K562 (cell line): ENCODE results near the gene APOL3. TPM values are rescaled to one million over a fixed set of nuclear protein-coding genes. Genes with fewer than 3 reads are reported as not detected.
"Not testable (repeated sequence)": the region's sequence is repeated elsewhere in the genome, so short reads cannot be mapped to it uniquely, and the experiment has no call there.

Experiments used
- ATAC-seq: fragments of 200-7000 bp; cut with Tn5 transposase; 3 replicates; pipeline ENCODE4 v1.9.1; 2020; ENCODE audit warnings: moderate library complexity
- BruUV-seq: library from RNA; stranded (reverse); fragments of 400-500 nt; replicated peaks from 2 replicates; lab custom pipeline; 2021; lab: Mats Ljungman, UMichigan
- CTCF ChIA-PET: fragments of 300-600 bp; formaldehyde crosslinking; extraction: SDS; loops from one replicate; lab custom pipeline; 2021; ENCODE audit warnings: low intra/inter-chr PET ratio; lab: Yijun Ruan, JAX
- POLR2A ChIA-PET: fragments of 300-600, 350-650 bp; sonication (Branson Sonifier 250); formaldehyde crosslinking; extraction: SDS; loops from one replicate; lab custom pipeline; 2021; ENCODE audit warnings: antibody characterized with exemption, inconsistent platforms; lab: Yijun Ruan, JAX
- DNase-seq, 4 experiments: peaks; one replicate each; pipeline versions ENCODE4 v3.0.0 to v3.0.0-alpha.2; 2011 to 2018; ENCODE audit warnings: low spot score in 3 of 4, mixed read lengths in 3 of 4; ENCODE audit errors: extremely low read depth in 1 of 4
- FAIRE-seq: peaks from 2 replicates; lab custom pipeline; 2011; peaks lifted over from hg19 to GRCh38; lab: Jason Lieb, UNC
- H2AFZ ChIP-seq: 2 replicates; pipeline ENCODE4 v1.6.0; 2011; ENCODE audit warnings: low read depth, low read length, control low read depth, inconsistent platforms
- H3K27ac ChIP-seq: fragments of 200-600 bp; 3 replicates; pipeline ENCODE4 v1.8.0; 2011; ENCODE audit warnings: low read depth, mild to moderate bottlenecking, control low read depth, inconsistent platforms, low read length, moderate library complexity, mixed read lengths; ENCODE audit errors: extremely low read depth
- H3K27me3 ChIP-seq, 2 experiments: fragments of 300-600 bp in 1 of 2; 2 replicates in 1 of 2; 3 replicates in 1 of 2; pipeline versions ENCODE4 v1.6.0 to v1.8.0; 2011; ENCODE audit warnings: inconsistent platforms in 2 of 2, low read length in 2 of 2, mild to moderate bottlenecking in 1 of 2, mixed read lengths in 1 of 2, moderate library complexity in 1 of 2; ENCODE audit not compliant: control insufficient read depth in 2 of 2, insufficient read depth in 2 of 2
- H3K36me3 ChIP-seq: fragments of 300-600 bp; 3 replicates; pipeline ENCODE4 v1.8.0; 2011; ENCODE audit warnings: mild to moderate bottlenecking, low read length, inconsistent platforms; ENCODE audit not compliant: control insufficient read depth, insufficient read depth
- H3K4me1 ChIP-seq, 2 experiments: fragments of 200-600 bp in 1 of 2; replicated peaks in 1 of 2; 2 replicates in 1 of 2; 3 replicates in 1 of 2; pipeline versions ENCODE4 v1.5.1 to v1.8.0; 2011; ENCODE audit warnings: inconsistent platforms in 2 of 2, low read length in 2 of 2, mild to moderate bottlenecking in 1 of 2, mixed read lengths in 1 of 2, moderate library complexity in 1 of 2; ENCODE audit not compliant: control insufficient read depth in 2 of 2, insufficient read depth in 2 of 2
- H3K4me2 ChIP-seq: 2 replicates; pipeline ENCODE4 v1.6.1; 2011; ENCODE audit warnings: low read length, control low read depth, inconsistent platforms, mixed read lengths; ENCODE audit not compliant: insufficient read depth
- H3K4me3 ChIP-seq: fragments of 200-600 bp; sonication (generic), shearing (Covaris generic); 2 replicates; pipeline ENCODE4 v1.5.1; 2016; ENCODE audit warnings: control low read depth, inconsistent platforms
- H3K79me2 ChIP-seq: fragments of 200-600 bp; 3 replicates; pipeline ENCODE4 v1.8.0; 2011; ENCODE audit warnings: low read length, inconsistent platforms; ENCODE audit not compliant: control insufficient read depth, insufficient read depth
- H3K9ac ChIP-seq, 2 experiments: 2 replicates each; pipeline versions ENCODE4 v1.6.0 to v1.6.1; 2011; ENCODE audit warnings: low read depth in 2 of 2, low read length in 2 of 2, control low read depth in 1 of 2, inconsistent platforms in 1 of 2, mild to moderate bottlenecking in 1 of 2, mixed read lengths in 1 of 2; ENCODE audit not compliant: insufficient read depth in 1 of 2
- H3K9me1 ChIP-seq: one replicate; pipeline ENCODE4 v1.6.0; 2011; ENCODE audit warnings: inconsistent platforms, mild to moderate bottlenecking, low read length, moderate library complexity; ENCODE audit not compliant: control insufficient read depth, insufficient read depth
- H3K9me3 ChIP-seq: replicated peaks from 2 replicates; pipeline ENCODE4 v1.5.1; 2011; ENCODE audit warnings: low read depth, low read length, inconsistent platforms; ENCODE audit not compliant: control insufficient read depth, insufficient read depth
- H4K20me1 ChIP-seq: replicated peaks from 2 replicates; pipeline ENCODE4 v1.6.1; 2011; ENCODE audit warnings: low read length, inconsistent platforms, mixed read lengths; ENCODE audit not compliant: control insufficient read depth, insufficient read depth
- NRF1 ChIP-seq, 2 experiments: fragments of 450-650 bp; IDR thresholded peaks in 1 of 2; conservative IDR thresholded peaks in 1 of 2; 2 replicates each; pipeline ENCODE4 v1.6.1; 2014; ENCODE audit warnings: mild to moderate bottlenecking in 2 of 2
- WGBS: fragments of 100-300 bp; shearing (Covaris generic); methylation state at CpG from one replicate; pipeline ENCODE4 v1.1.6; 2016; ENCODE audit warnings: low coverage, mixed read lengths; ENCODE audit not compliant: insufficient coverage; ENCODE audit errors: missing lambda C conversion rate; 5-methylcytosine and 5-hydroxymethylcytosine counted together
- in situ Hi-C: fragments of 300-500 bp; cut with MboI; formaldehyde crosslinking; loops from 4 replicates; pipeline ENCODE4 v1.15.0; 2018; ENCODE audit warnings: inconsistent platforms, mixed read lengths
- intact Hi-C: fragments of 100-400 bp; cut with micrococcal nuclease; formaldehyde crosslinking; loops from 2 replicates; pipeline ENCODE4 v1.14.2; 2022
- polyA plus RNA-seq, 8 experiments: library from polyadenylated mRNA; depleted of rRNA in 4 of 8; stranded (reverse) in 5 of 8; unstranded in 3 of 8; fragments of >200 nt; fragmentation: Nextera tagmentation in 2 of 8; fragmentation: Illumina TruSeq in 1 of 8; extraction: Ambion mirVana in 2 of 8; extraction: Trizol in 1 of 8; gene quantifications; 2 replicates each; pipeline versions ENCODE4 v1.2.1 to v1.2.3, GENCODE V29; 2011 to 2014; ENCODE audit warnings: inconsistent platforms in 1 of 8, missing spikeins in 1 of 8
- total RNA-seq, 7 experiments: library from RNA; depleted of rRNA in 6 of 7; stranded (reverse); fragments of >200 nt in 6 of 7; fragmentation: Illumina TruSeq in 2 of 7; extraction: Trizol in 2 of 7; gene quantifications; 2 replicates each; pipeline versions ENCODE4 v1.2.1 to v1.2.3, GENCODE V29; 2011 to 2021; ENCODE audit warnings: low replicate concordance in 1 of 7
- TF ChIP-seq, protein P1 (sequence below): conservative IDR thresholded peaks from 2 replicates; pipeline ENCODE4 v1.6.1; 2011; ENCODE audit warnings: low read depth, mild to moderate bottlenecking, low read length; ENCODE audit not compliant: control insufficient read depth
- TF ChIP-seq, protein P2 (sequence below), 3 experiments: IDR thresholded peaks in 2 of 3; conservative IDR thresholded peaks in 1 of 3; 2 replicates each; pipeline ENCODE4 v1.5.1; 2011 to 2012; ENCODE audit warnings: low read length in 3 of 3, mild to moderate bottlenecking in 3 of 3, control low read depth in 2 of 3, improper control_type of control experiment in 1 of 3, inconsistent platforms in 1 of 3, low read depth in 1 of 3, mixed read lengths in 1 of 3, moderate library complexity in 1 of 3; ENCODE audit not compliant: insufficient read depth in 2 of 3

The APOL3 gene
- total and polyA plus RNA-seq, 9 of the 15 experiments (the other 6 are each of a cell fraction or from before 2014, with no cell fraction given) = 0.25 to 1.1 (median 0.56) TPM; not detected in 1

DNA sequence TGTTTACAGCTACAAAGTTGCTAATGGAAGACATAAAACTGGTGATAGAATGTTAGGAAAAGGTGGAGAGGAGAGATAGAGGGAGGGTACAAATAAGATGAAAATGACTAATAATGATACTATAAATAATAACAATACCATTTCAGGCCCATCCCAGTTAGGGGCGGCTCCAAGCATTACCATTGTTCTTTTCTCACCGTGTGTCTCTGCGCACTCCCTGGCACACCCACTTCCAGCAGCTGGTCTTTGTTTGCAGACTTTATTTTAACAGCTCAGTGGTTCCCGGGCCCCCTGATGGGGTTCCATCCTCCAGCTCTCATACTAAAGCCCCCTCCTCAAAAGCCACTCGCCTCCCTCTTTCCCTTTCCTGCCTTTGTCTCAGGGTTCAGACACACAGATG lies 40.5 kb upstream of the APOL3 start:
- FAIRE-seq (peak; percentile 62), ATAC-seq (peak; percentile 34)
- H4K20me1 ChIP-seq, H3K36me3 ChIP-seq, BruUV-seq, DNase-seq, CTCF ChIA-PET, intact Hi-C loops, H3K9me3 ChIP-seq, H3K9me1 ChIP-seq, in situ Hi-C loops, H3K27me3 ChIP-seq: not testable (repeated sequence)
- no CpG with 5 or more reads among the region's 5 CpGs for WGBS
- Histone ChIP-seq H2AFZ (peak overlapping the region; percentile 84; the same call in 1 of the 2 replicates), H3K79me2 (peaks cover 18% of the 10 kb centered on the region), H3K4me2 (peak overlapping the region; percentile 71), H3K4me3 (peak overlapping the region; percentile 35), H3K9ac (peak overlapping the region; percentile 69 to 90; a peak in 3 of 4 replicates), H3K4me1 (peaks cover 41 to 43% of the 10 kb centered on the region in 2 experiments; a peak in 4 of 5 replicates), H3K27ac (peak overlapping the region; percentile 80; the same call in 2 of the 3 replicates)
- POLR2A ChIA-PET = interaction anchor here (1.9 kb wide), 1 partner anchor 9 kb away, joined by 5 read pairs; no protein-coding TSS in a partner anchor

DNA sequence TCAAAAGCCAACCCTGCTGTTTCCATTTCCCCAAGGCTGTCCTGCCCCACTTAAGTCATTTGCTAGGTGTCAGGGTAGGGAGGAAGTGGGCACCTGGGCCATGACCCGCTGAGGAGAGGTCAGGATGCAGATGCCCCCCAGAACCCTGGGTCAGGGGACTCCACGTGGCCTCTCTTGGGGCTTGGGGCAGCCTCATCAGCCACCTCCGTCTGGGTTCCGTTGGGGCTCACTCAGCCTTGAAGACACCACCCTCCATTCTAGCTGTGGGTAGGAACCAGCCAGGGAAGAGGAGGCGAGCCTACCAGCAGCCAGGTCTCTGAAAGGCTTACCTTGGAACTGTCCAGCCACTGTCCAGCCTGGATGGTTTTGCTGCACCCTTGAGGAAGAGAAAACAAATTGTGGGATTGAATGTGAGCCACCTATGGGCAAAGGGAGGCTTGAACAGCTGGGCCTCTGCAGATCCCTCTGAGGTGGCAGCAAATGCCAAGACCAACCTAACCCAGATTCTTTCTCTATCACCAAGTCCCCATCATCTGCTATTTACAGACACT lies 38.5 kb upstream of the APOL3 start:
- 94% methylated on average over 4 of the region's 5 CpGs for WGBS
- intact Hi-C loops = no loop called here
- peaks cover 18% of the 10 kb centered on the region for H3K79me2 ChIP-seq
- no peak overlapping the region for H3K9ac ChIP-seq
- ATAC-seq (no peak), DNase-seq (no peak), FAIRE-seq (no peak)
- POLR2A ChIA-PET = interaction anchor here (0.6 to 0.8 kb wide), 2 partner anchors 305 to 899 kb away, joined by 3 to 4 read pairs; partner anchors contain the start of gene TOM1
- H3K4me1 ChIP-seq = peaks cover 41 to 43% of the 10 kb centered on the region in 2 experiments; a peak in 4 of 5 replicates
- H3K27ac ChIP-seq = no peak overlapping the region
- no peaks in the 10 kb centered on the region for H4K20me1 ChIP-seq
- no peak overlapping the region for H2AFZ ChIP-seq
- no peaks in the 10 kb centered on the region for H3K9me1 ChIP-seq
- H3K36me3 ChIP-seq = peaks cover 20% of the 10 kb centered on the region; the same call in 1 of the 3 replicates
- no peak overlapping the region for H3K4me3 ChIP-seq
- BruUV-seq = no TSS peak
- in situ Hi-C loops = no loop called here
- H3K9me3 ChIP-seq = no peaks in the 10 kb centered on the region
- H3K4me2 ChIP-seq = no peak overlapping the region
- H3K27me3 ChIP-seq = no peaks in the 10 kb centered on the region
- CTCF ChIA-PET = interaction anchor here (1.1 kb wide), 1 partner anchor 87 kb away, joined by 3 read pairs; no protein-coding TSS in a partner anchor
- TF ChIP-seq, protein P1, sequence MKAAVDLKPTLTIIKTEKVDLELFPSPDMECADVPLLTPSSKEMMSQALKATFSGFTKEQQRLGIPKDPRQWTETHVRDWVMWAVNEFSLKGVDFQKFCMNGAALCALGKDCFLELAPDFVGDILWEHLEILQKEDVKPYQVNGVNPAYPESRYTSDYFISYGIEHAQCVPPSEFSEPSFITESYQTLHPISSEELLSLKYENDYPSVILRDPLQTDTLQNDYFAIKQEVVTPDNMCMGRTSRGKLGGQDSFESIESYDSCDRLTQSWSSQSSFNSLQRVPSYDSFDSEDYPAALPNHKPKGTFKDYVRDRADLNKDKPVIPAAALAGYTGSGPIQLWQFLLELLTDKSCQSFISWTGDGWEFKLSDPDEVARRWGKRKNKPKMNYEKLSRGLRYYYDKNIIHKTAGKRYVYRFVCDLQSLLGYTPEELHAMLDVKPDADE = no peak
- TF ChIP-seq NRF1 (conservative IDR thresholded peaks at IDR 0.05 in 1 of 2, IDR thresholded peaks at IDR 0.05 in 1 of 2) = no peak
- TF ChIP-seq, protein P2, sequence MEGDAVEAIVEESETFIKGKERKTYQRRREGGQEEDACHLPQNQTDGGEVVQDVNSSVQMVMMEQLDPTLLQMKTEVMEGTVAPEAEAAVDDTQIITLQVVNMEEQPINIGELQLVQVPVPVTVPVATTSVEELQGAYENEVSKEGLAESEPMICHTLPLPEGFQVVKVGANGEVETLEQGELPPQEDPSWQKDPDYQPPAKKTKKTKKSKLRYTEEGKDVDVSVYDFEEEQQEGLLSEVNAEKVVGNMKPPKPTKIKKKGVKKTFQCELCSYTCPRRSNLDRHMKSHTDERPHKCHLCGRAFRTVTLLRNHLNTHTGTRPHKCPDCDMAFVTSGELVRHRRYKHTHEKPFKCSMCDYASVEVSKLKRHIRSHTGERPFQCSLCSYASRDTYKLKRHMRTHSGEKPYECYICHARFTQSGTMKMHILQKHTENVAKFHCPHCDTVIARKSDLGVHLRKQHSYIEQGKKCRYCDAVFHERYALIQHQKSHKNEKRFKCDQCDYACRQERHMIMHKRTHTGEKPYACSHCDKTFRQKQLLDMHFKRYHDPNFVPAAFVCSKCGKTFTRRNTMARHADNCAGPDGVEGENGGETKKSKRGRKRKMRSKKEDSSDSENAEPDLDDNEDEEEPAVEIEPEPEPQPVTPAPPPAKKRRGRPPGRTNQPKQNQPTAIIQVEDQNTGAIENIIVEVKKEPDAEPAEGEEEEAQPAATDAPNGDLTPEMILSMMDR (IDR thresholded peaks at IDR 0.05 in 2 of 3, conservative IDR thresholded peaks at IDR 0.05 in 1 of 3; ENCODE audit: insufficient read depth in 2 of 3, low read depth in 1 of 3, low read length in 3 of 3) = 0 out of 6 replicates have a peak, but pooled peaks of 1 of the 3 experiments have one; percentile 22
